Gastroesophageal sphincter (tissue), 3 donors: Measurements from ENCODE around the gene PRSS16.
"Not testable (repeated sequence)": the region's sequence is repeated elsewhere in the genome, so short reads cannot be mapped to it uniquely, and the experiment has no call there.

Source experiments
- CTCF ChIP-seq, 4 experiments: fragments of 200-600 bp in 2 of 4; fragments of 450-650 bp in 2 of 4; sonication (generic) in 1 of 4; IDR thresholded peaks; one replicate each; pipeline ENCODE4 v1.5.1; 2017 to 2019; ENCODE audit warnings: antibody characterized with exemption in 4 of 4, mild to moderate bottlenecking in 2 of 4, moderate library complexity in 2 of 4
- EP300 ChIP-seq: sonication (generic); formaldehyde crosslinking; IDR thresholded peaks from one replicate; pipeline ENCODE4 v1.6.1; 2017; ENCODE audit warnings: antibody characterized with exemption, mild to moderate bottlenecking
- POLR2A ChIP-seq, 2 donors: fragments of 450-650 bp; IDR thresholded peaks; one replicate each; pipeline ENCODE4 v1.6.1; 2017; ENCODE audit warnings: antibody characterized with exemption in 2 of 2, mild to moderate bottlenecking in 2 of 2, moderate library complexity in 1 of 2

- TF ChIP-seq POLR2A (IDR thresholded peaks at IDR 0.05); CTCF (IDR thresholded peaks at IDR 0.05); EP300: not testable (repeated sequence)
These were observed 34.4 kb upstream of the PRSS16 start for GRCh38 chr6:27213091-27213517.
